RWPE2 (cell line): Measurements from ENCODE around the gene PJA1.

Experiments
- ATAC-seq: fragments of 200-7000 bp; cut with Tn5 transposase; 3 replicates; pipeline ENCODE4 v1.9.1; 2021; ENCODE audit warnings: low read depth
- DNase-seq: peaks from one replicate; pipeline ENCODE4 v3.0.0-alpha.2; 2020; ENCODE audit warnings: low spot score
- H3K27ac ChIP-seq: fragments of 450-650 bp; 2 replicates; pipeline ENCODE4 v1.5.1; 2017; ENCODE audit warnings: mild to moderate bottlenecking; ENCODE audit not compliant: poor library complexity, severe bottlenecking
- H3K27me3 ChIP-seq: fragments of 250-450 bp; sonication (Bioruptor Pico); 2 replicates; pipeline ENCODE4 v1.5.1; 2021; ENCODE audit warnings: mild to moderate bottlenecking, moderate library complexity; ENCODE audit not compliant: insufficient read depth, poor library complexity, severe bottlenecking
- H3K36me3 ChIP-seq: fragments of 250-450 bp; sonication (Bioruptor Pico); 2 replicates; pipeline ENCODE4 v1.5.1; 2020; ENCODE audit warnings: low read depth, mild to moderate bottlenecking, moderate library complexity
- H3K4me1 ChIP-seq: fragments of 250-450 bp; sonication (Bioruptor Pico); 2 replicates; pipeline ENCODE4 v1.5.1; 2021; ENCODE audit warnings: mild to moderate bottlenecking, moderate library complexity; ENCODE audit not compliant: insufficient read depth, poor library complexity, severe bottlenecking
- H3K4me3 ChIP-seq: fragments of 250-450 bp; sonication (Bioruptor Pico); 2 replicates; pipeline ENCODE4 v1.5.1; 2021; ENCODE audit warnings: mild to moderate bottlenecking, moderate library complexity; ENCODE audit not compliant: severe bottlenecking
- H3K9me3 ChIP-seq: fragments of 250-450 bp; sonication (Bioruptor Pico); 2 replicates; pipeline ENCODE4 v1.5.1; 2021; ENCODE audit warnings: mild to moderate bottlenecking, moderate library complexity; ENCODE audit not compliant: severe bottlenecking
- CTCF ChIP-seq: fragments of 450-650 bp; IDR thresholded peaks from one replicate; pipeline ENCODE4 v1.5.1; 2017; ENCODE audit warnings: mild to moderate bottlenecking, moderate library complexity; ENCODE audit not compliant: poor library complexity, severe bottlenecking

The PJA1 gene

GRCh38 chrX:69136546-69137331, 28.5 kb downstream of the PJA1 start:
- H3K9me3 ChIP-seq = no peaks in the 10 kb centered on the region
- no peaks in the 10 kb centered on the region for H3K36me3 ChIP-seq
- no peak overlapping the region for H3K27ac ChIP-seq
- no peak for TF ChIP-seq CTCF
- DNase-seq (no peak), ATAC-seq (no peak)
- no peaks in the 10 kb centered on the region for H3K27me3 ChIP-seq
- H3K4me3 ChIP-seq = no peak overlapping the region
- no peaks in the 10 kb centered on the region for H3K4me1 ChIP-seq

- DNase-seq = no peak
- TF ChIP-seq CTCF = peak; percentile 53
- peak; percentile 92 for ATAC-seq
- Histone ChIP-seq H3K4me3 (no peak overlapping the region), H3K9me3 (no peaks in the 10 kb centered on the region), H3K27ac (no peak overlapping the region), H3K27me3 (no peaks in the 10 kb centered on the region), H3K36me3 (no peaks in the 10 kb centered on the region), H3K4me1 (no peaks in the 10 kb centered on the region)
These were observed 31.2 kb downstream of the PJA1 start for GRCh38 chrX:69133921-69134542.

GRCh38 chrX:69131886-69132285, 33.4 kb downstream of the PJA1 start:
- no peaks in the 10 kb centered on the region for H3K4me1 ChIP-seq

GRCh38 chrX:69130439-69130838, 34.8 kb downstream of the PJA1 start:
- TF ChIP-seq CTCF = no peak
- DNase-seq (no peak), ATAC-seq (no peak)
- Histone ChIP-seq H3K36me3 (no peaks in the 10 kb centered on the region), H3K9me3 (no peaks in the 10 kb centered on the region), H3K4me1 (no peaks in the 10 kb centered on the region), H3K4me3 (no peak overlapping the region), H3K27ac (no peak overlapping the region), H3K27me3 (no peaks in the 10 kb centered on the region)

More at GRCh38 chrX:69131886-69132285, 33.4 kb downstream of the PJA1 start:
- Histone ChIP-seq H3K4me3 (no peak overlapping the region), H3K27me3 (no peaks in the 10 kb centered on the region), H3K36me3 (no peaks in the 10 kb centered on the region), H3K27ac (no peak overlapping the region), H3K9me3 (no peaks in the 10 kb centered on the region)
- ATAC-seq (no peak), DNase-seq (no peak)
- no peak for TF ChIP-seq CTCF

GRCh38 chrX:69128588-69128987, 36.7 kb downstream of the PJA1 start:
- TF ChIP-seq CTCF = no peak
- Histone ChIP-seq H3K4me3 (no peak overlapping the region), H3K36me3 (no peaks in the 10 kb centered on the region), H3K9me3 (no peaks in the 10 kb centered on the region), H3K4me1 (no peaks in the 10 kb centered on the region), H3K27me3 (no peaks in the 10 kb centered on the region), H3K27ac (no peak overlapping the region)
- ATAC-seq (no peak), DNase-seq (no peak)
